ENCODE measurements around the gene GATA2. TPM values are rescaled to one million over a fixed set of nuclear protein-coding genes. Genes with fewer than 3 reads are reported as not detected.

GATA2 gene
- polyA plus RNA-seq, 5 donors = 7.9 to 14.6 (median 11.0) TPM

DNA sequence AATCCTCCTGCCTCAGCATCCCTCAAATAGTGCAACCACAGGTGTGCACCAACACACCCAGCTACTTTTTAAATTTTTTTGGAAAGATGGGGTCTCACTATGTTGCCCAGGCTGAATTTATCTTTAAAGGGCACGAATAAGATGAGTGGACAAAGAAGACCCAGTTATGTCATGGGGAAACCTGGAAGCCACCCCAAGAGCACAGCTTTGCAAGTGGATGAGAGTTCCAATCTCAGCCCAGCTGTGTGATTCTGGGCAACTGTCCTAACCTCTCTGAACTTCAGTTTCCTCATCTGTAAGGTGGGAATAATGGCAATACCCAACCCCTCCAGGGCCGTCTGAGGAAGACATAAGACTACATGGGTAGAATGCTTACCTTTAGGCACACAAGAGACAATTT lies 58.5 kb downstream of the GATA2 start:
- no peak for DNase-seq

DNA sequence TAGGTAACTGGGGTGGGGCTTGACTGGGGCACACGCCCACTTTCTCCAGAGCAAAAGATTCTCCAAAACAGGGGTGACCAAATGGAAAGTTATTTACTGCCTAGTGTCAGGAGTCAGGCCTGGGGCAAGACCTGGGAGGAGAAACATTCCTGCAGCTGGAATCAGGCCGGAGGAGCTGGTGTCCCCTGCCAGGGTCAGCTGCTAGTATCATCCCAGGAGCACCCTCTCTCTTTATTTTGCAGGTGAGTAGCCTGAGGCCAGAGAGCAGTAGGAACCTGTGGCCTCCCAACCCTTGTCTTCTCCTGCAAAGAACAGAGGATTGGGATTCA lies 59.2 kb downstream of the GATA2 start:
- no peak for DNase-seq

DNA sequence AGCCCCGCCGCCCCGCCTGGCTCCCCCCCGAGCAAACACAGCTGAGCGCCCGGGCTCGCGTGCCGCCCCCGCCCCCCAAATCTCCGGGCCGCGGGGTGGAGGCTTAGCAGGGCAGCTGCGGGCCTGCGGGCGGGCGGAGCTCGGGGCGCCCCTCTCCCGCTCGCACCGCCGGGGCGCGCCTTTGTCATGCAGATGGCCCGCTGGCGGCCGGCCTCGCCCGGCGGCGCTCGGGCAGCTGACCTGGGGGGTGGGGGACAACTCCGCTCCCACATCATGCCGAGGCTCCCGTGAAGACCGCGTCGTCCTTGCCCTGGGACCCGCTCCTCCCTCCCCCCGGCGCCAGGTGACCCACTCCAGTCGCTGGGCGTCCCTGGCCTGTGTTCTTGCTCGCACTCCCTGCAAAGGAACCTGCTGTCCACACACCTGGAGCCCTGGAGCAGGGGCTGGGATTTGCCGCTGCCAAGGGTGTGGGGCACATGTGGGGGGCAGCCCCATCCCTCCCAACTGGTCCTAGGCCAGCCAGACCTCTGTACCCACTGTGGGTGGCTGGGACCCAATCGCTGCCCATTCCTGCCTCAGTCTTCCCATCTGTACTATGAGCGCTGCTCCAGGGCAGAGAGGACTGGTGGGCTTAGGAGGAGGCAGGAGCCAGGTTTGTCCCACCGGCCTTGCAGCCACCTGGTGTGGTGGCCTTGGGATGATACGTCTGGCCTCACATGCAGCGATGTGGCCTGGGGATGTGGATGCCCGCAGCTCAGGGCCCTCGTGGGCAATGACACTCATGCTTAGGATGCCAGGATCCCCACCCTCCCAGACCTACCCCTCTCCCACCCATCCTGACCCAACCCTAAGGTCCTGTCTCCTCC lies 59.8 kb downstream of the GATA2 start:
- DNase-seq = no peak

DNA sequence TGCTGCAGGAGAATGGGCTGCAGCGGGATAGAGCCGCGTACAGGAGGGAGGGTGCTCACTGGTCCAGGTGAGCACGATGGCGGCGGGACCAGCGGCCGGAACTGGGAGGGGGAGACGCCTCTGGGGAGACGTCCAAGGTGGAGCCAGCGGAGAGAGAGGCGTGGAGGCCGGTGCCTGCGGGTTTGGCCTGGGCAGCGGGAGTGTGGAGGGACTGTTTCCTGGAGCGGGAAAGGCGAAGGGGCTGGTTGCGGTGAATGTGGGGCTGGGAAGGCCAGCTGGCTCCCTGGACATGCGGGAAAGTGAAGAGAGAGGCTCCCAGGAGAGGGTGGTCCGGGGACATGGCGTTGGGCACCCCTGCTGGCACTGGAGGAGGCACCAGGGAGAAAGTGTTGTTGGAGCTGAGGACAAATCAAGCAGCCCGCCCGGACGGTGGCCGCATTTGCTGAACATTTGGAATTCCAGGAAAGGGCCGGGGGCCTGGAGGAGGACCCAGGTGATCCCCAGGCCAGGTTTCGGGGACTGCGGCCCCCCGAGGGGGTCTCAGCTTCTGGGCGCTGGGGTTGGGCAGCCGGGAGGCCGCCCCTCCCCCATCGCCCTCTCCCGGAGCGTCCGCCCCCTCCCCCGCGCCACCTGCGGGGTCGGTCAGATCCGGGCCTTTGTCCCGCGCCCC lies 60.6 kb downstream of the GATA2 start:
- no peak for DNase-seq

DNA sequence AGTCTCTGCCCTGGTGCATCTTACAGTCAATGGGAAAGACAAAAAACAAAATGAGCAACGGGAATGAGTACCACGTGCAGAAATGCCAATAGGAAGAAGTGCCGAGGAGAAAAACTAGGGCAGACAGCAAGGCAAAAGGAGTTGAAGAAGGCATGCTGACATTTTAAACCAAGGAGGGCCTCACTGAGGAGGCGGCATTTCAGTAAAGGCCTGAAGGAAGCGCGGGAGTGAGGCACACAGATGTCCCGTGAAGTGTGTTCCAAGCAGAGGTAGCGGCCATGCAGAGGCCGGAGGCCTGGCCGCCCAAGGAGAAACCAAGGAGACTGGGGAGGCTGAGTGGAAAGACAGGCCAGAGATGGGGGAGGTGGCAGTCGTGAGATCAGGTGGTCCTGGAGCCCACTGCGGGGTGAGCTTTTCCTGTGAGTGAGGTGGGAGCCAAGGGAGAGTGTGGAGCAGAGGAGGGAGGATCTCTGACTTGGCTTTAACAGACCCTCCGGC lies 61.1 kb downstream of the GATA2 start:
- DNase-seq = no peak

DNA sequence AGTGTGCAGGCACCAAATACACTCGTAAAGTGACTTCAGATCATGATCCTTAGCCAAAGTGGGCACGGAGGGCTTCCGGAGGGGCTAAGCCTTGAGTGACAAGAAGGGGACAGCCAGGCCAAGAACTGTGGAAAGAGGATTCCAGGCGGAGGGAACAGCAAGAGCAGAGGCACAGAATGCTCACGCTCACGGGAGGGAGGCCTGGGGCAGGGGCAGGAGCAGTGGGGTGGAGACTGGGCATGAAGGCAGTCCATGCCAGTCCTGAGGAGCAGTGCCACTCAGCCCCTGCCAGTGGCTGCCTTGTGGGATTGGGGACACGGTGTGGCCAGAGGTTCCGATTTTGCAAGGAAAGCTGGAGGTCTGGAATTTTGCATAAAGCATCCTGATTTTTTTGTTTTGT lies 62.3 kb downstream of the GATA2 start:
- DNase-seq = no peak

DNA sequence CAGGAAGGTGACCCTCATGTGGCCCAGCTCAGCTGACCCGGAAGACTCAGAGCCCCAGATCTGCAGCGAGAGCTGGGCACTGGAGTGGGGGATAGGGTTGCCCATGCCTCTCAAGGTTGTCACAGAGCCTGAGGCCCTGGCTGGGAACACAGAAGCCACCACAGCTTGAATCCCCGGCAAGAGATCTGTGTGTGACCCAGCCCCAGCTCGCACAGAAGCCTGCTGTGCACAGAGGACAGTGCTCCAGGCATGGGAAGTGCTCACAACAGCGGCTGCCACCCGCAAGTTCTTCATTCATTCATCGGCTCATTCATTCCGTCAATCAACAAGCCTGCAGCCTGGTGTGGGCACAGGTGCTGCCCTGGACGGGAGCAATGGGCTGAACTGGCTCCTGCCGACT lies 62.7 kb downstream of the GATA2 start:
- no peak for DNase-seq

DNA sequence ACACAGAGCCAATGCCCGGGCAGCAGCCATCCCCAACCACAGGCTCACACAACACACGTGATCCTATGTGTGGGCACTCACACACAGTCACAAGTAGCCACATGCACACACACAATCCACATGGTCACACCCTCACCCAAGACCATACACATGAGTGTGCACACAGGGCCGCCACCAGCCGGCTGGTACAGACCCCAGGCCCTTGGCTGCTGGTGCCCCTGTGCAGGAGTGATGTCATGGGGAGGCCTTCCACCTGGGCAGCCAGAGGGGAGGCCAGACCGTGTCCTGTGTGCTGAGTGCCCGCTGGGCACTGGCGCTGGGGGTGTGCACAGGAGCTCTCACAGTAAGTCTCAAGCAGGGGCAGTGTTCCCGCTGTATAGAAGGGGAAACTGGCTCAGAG lies 63.2 kb downstream of the GATA2 start:
- DNase-seq = no peak

Other genes with a start within 250 kb of the GATA2 start
- not detected for gene DNAJB8, start 26.3 kb downstream of the GATA2 start, polyA plus RNA-seq (ENCODE audit: insufficient read depth in 1 of 5, insufficient read length in 5 of 5, low replicate concordance in 1 of 5)
- 100 to 1,000 TPM; 141 to 153 (median 152) TPM for gene RPN1, start 157.6 kb upstream of the GATA2 start, polyA plus RNA-seq (ENCODE audit: insufficient read depth in 1 of 5, insufficient read length in 5 of 5, low replicate concordance in 1 of 5)
- gene RAB7A, start 233.0 kb upstream of the GATA2 start, polyA plus RNA-seq (ENCODE audit: insufficient read depth in 1 of 5, insufficient read length in 5 of 5, low replicate concordance in 1 of 5) = 100 to 1,000 TPM; 187 to 215 (median 204) TPM